Bone marrow (tissue), 2 donors: Measurements from ENCODE around the gene SLC6A19.

Experiments used
- DNase-seq, 2 donors: peaks; one replicate each; lab custom pipeline; 2025; lab: John Stamatoyannopoulos, UW

Gene SLC6A19

GRCh38 chr5:1180841-1181271, 20.5 kb upstream of the SLC6A19 start:
- DNase-seq: no peak

GRCh38 chr5:1181451-1182359, 19.7 kb upstream of the SLC6A19 start:
- no peak for DNase-seq

GRCh38 chr5:1182360-1182632, 19.1 kb upstream of the SLC6A19 start:
- no peak for DNase-seq

- no peak for DNase-seq
Measured at GRCh38 chr5:1182633-1183423, 18.6 kb upstream of the SLC6A19 start.

- no peak for DNase-seq
Measured at GRCh38 chr5:1183424-1184162, 17.8 kb upstream of the SLC6A19 start.

GRCh38 chr5:1184163-1184470, 17.3 kb upstream of the SLC6A19 start:
- DNase-seq: no peak

- DNase-seq: no peak
Measured at GRCh38 chr5:1184481-1184880, 16.9 kb upstream of the SLC6A19 start.

GRCh38 chr5:1185038-1185627, 16.3 kb upstream of the SLC6A19 start:
- no peak for DNase-seq

GRCh38 chr5:1185629-1186350, 15.6 kb upstream of the SLC6A19 start:
- DNase-seq: no peak

GRCh38 chr5:1186351-1187233, 14.8 kb upstream of the SLC6A19 start:
- DNase-seq: no peak

GRCh38 chr5:1187234-1187949, 14.0 kb upstream of the SLC6A19 start:
- no peak for DNase-seq

- no peak for DNase-seq
Measured at GRCh38 chr5:1187950-1188334, 13.5 kb upstream of the SLC6A19 start.

- no peak for DNase-seq
Measured at GRCh38 chr5:1188464-1188863, 12.9 kb upstream of the SLC6A19 start.

- DNase-seq: no peak
Measured at GRCh38 chr5:1189269-1189668, 12.1 kb upstream of the SLC6A19 start.

- DNase-seq: no peak
Measured at GRCh38 chr5:1190278-1190677, 11.1 kb upstream of the SLC6A19 start.

GRCh38 chr5:1190837-1191239, 10.6 kb upstream of the SLC6A19 start:
- DNase-seq: no peak

- no peak for DNase-seq
Measured at GRCh38 chr5:1192971-1193590, 8.3 kb upstream of the SLC6A19 start.

GRCh38 chr5:1193591-1193985, 7.8 kb upstream of the SLC6A19 start:
- no peak for DNase-seq

- DNase-seq: no peak
Measured at GRCh38 chr5:1194378-1194777, 7.0 kb upstream of the SLC6A19 start.

- DNase-seq: no peak
Measured at GRCh38 chr5:1195439-1195838, 6.0 kb upstream of the SLC6A19 start.
